CD14-positive monocyte (primary cell): Measurements from ENCODE around the gene CTPS1. TPM values are rescaled to one million over a fixed set of nuclear protein-coding genes. Genes with fewer than 3 reads are reported as not detected.

Source experiments
- DNase-seq, 3 donors: peaks; one replicate each; pipeline ENCODE4 v3.0.0-alpha.2; 2011 to 2022
- H2AFZ ChIP-seq: 2 replicates; pipeline ENCODE4 v1.6.0; 2012; ENCODE audit warnings: mild to moderate bottlenecking, low read depth, low read length, inconsistent platforms; ENCODE audit not compliant: insufficient read depth, poor library complexity, severe bottlenecking
- H3K27ac ChIP-seq, 2 donors: 1 replicate in 1 of 2; 2 replicates in 1 of 2; pipeline ENCODE4 v1.5.1; 2012 to 2013; ENCODE audit warnings: low read length in 2 of 2, control low read depth in 1 of 2, inconsistent platforms in 1 of 2, low read depth in 1 of 2, mild to moderate bottlenecking in 1 of 2
- H3K27me3 ChIP-seq, 2 donors: one replicate each; pipeline versions ENCODE4 v1.6.0 to v1.6.1; 2011 to 2013; ENCODE audit warnings: low read length in 2 of 2; ENCODE audit not compliant: control insufficient read depth in 2 of 2, insufficient read depth in 2 of 2
- H3K36me3 ChIP-seq, 2 donors: replicated peaks in 1 of 2; 1 replicate in 1 of 2; 2 replicates in 1 of 2; pipeline versions ENCODE4 v1.5.1 to v1.6.1; 2012 to 2013; ENCODE audit warnings: low read length in 2 of 2, control low read depth in 1 of 2, inconsistent platforms in 1 of 2, mild to moderate bottlenecking in 1 of 2; ENCODE audit not compliant: insufficient read depth in 2 of 2, control insufficient read depth in 1 of 2
- H3K4me1 ChIP-seq, 2 donors: 1 replicate in 1 of 2; 2 replicates in 1 of 2; pipeline versions ENCODE4 v1.5.1 to v1.6.1; 2012 to 2013; ENCODE audit warnings: low read length in 2 of 2, control low read depth in 1 of 2, inconsistent platforms in 1 of 2, mild to moderate bottlenecking in 1 of 2, moderate library complexity in 1 of 2; ENCODE audit not compliant: insufficient read depth in 2 of 2, control insufficient read depth in 1 of 2
- H3K4me2 ChIP-seq: replicated peaks from 2 replicates; pipeline ENCODE3; 2012; ENCODE audit warnings: low read length, moderate library complexity, mild to moderate bottlenecking; ENCODE audit not compliant: poor library complexity, severe bottlenecking; ENCODE audit errors: extremely low read depth
- H3K4me3 ChIP-seq, 3 experiments: fragments of 200-600 bp in 1 of 3; sonication (generic) in 1 of 3; replicated peaks in 1 of 3; 1 replicate in 2 of 3; 2 replicates in 1 of 3; pipeline ENCODE4 v1.5.1; 2011 to 2013; ENCODE audit warnings: low read length in 3 of 3, mild to moderate bottlenecking in 3 of 3, control low read depth in 2 of 3, low read depth in 2 of 3, inconsistent platforms in 1 of 3, moderate library complexity in 1 of 3
- H3K79me2 ChIP-seq: 2 replicates; pipeline ENCODE4 v1.6.0; 2012; ENCODE audit warnings: mild to moderate bottlenecking, control low read depth, inconsistent platforms, low read length, moderate library complexity; ENCODE audit not compliant: insufficient read depth
- H3K9ac ChIP-seq: 2 replicates; pipeline ENCODE4 v1.6.0; 2017; ENCODE audit warnings: low read length, mild to moderate bottlenecking; ENCODE audit not compliant: insufficient read depth, poor library complexity, severe bottlenecking
- H3K9me3 ChIP-seq, 2 donors: replicated peaks in 1 of 2; 1 replicate in 1 of 2; 2 replicates in 1 of 2; pipeline versions ENCODE4 v1.5.1 to v1.6.1; 2012 to 2013; ENCODE audit warnings: low read length in 2 of 2, control low read depth in 1 of 2; ENCODE audit not compliant: control insufficient read depth in 1 of 2, insufficient read depth in 1 of 2
- H4K20me1 ChIP-seq: 2 replicates; pipeline ENCODE4 v1.6.0; 2012; ENCODE audit warnings: mild to moderate bottlenecking, low read length, control low read depth, moderate library complexity; ENCODE audit not compliant: insufficient read depth
- H3K27ac Mint-ChIP-seq, 7 donors: one replicate each; pipeline ENCODE4 v1.8.0; 2020; ENCODE audit warnings: mild to moderate bottlenecking in 7 of 7, mixed read lengths in 7 of 7, moderate library complexity in 6 of 7, inconsistent platforms in 2 of 7
- H3K27me3 Mint-ChIP-seq, 3 donors: one replicate each; pipeline ENCODE4 v1.8.0; 2021 to 2022; ENCODE audit warnings: low read depth in 3 of 3, mild to moderate bottlenecking in 3 of 3, mixed read lengths in 3 of 3, moderate library complexity in 3 of 3, inconsistent platforms in 1 of 3
- H3K36me3 Mint-ChIP-seq, 2 donors: one replicate each; pipeline ENCODE4 v1.8.0; 2020; ENCODE audit warnings: mixed read lengths in 2 of 2, inconsistent platforms in 1 of 2, mild to moderate bottlenecking in 1 of 2
- H3K4me1 Mint-ChIP-seq: one replicate; pipeline ENCODE4 v1.8.0; 2020; ENCODE audit warnings: mild to moderate bottlenecking, mixed read lengths
- H3K4me3 Mint-ChIP-seq, 2 donors: one replicate each; pipeline ENCODE4 v1.8.0; 2020; ENCODE audit warnings: mild to moderate bottlenecking in 2 of 2, mixed read lengths in 2 of 2, moderate library complexity in 1 of 2
- H3K9me3 Mint-ChIP-seq, 7 donors: one replicate each; pipeline ENCODE4 v1.8.0; 2020 to 2022; ENCODE audit warnings: mixed read lengths in 7 of 7, mild to moderate bottlenecking in 6 of 7, moderate library complexity in 6 of 7, inconsistent platforms in 2 of 7
- CTCF ChIP-seq: fragments of 200-600 bp; IDR thresholded peaks from one replicate; pipeline ENCODE4 v1.8.0; 2022; ENCODE audit warnings: antibody characterized with exemption, mild to moderate bottlenecking
- WGBS: methylation state at CpG from one replicate; pipeline ENCODE4 v1.1.5; 2013; ENCODE audit warnings: missing lambda C conversion rate; ENCODE audit not compliant: insufficient coverage; 5-methylcytosine and 5-hydroxymethylcytosine counted together
- intact Hi-C, 2 donors: fragments of 100-400 bp; cut with micrococcal nuclease; formaldehyde crosslinking; loops; one replicate each; pipeline versions ENCODE4 v1.15.0 to v1.15.1; 2023
- polyA plus RNA-seq, 3 donors: library from polyadenylated mRNA; depleted of rRNA in 1 of 3; unstranded in 2 of 3; stranded (reverse) in 1 of 3; fragments of 300-500 nt in 2 of 3; fragments of >200 nt in 1 of 3; fragmentation: Illumina TruSeq in 2 of 3; gene quantifications; 1 replicate in 2 of 3; 2 replicates in 1 of 3; pipeline ENCODE4 v1.2.3, GENCODE V29; 2012 to 2021

The CTPS1 gene
- polyA plus RNA-seq, 3 donors, result 5.3 to 8.6 (median 6.0) TPM

- H3K36me3 Mint-ChIP-seq, result peaks cover 26 to 42% of the 10 kb centered on the region in 2 donors
- Histone ChIP-seq H3K9ac (no peak overlapping the region), H2AFZ (no peak overlapping the region), H3K79me2 (no peaks in the 10 kb centered on the region), H3K27me3 (no peaks in the 10 kb centered on the region), H4K20me1 (no peaks in the 10 kb centered on the region), H3K4me3 (no peak overlapping the region), H3K27ac (no peak overlapping the region), H3K9me3 (no peaks in the 10 kb centered on the region), H3K4me1 (no peaks in the 10 kb centered on the region), H3K4me2 (no peak overlapping the region), H3K36me3 (peaks cover 10 to 46% of the 10 kb centered on the region in 2 donors)
- 97% methylated on average over 4 of the region's 5 CpGs for WGBS
- H3K9me3 Mint-ChIP-seq, result no peaks in the 10 kb centered on the region
- H3K4me1 Mint-ChIP-seq, result no peaks in the 10 kb centered on the region
- intact Hi-C loops, result no loop called here
- H3K4me3 Mint-ChIP-seq, result no peak overlapping the region
- TF ChIP-seq CTCF, result no peak
- no peaks in the 10 kb centered on the region for H3K27me3 Mint-ChIP-seq
- no peak for DNase-seq
- H3K27ac Mint-ChIP-seq, result peak overlapping the region in 2 of 7 donors; percentile 15 to 65
Observed at GRCh38 chr1:41023279-41023990, 43.9 kb downstream of the CTPS1 start.

- H3K4me3 ChIP-seq, result no peak overlapping the region
- Mint-ChIP-seq H3K27ac (no peak overlapping the region), H3K9me3 (no peaks in the 10 kb centered on the region), H3K36me3 (peaks cover 20 to 41% of the 10 kb centered on the region in 2 donors), H3K4me1 (no peaks in the 10 kb centered on the region), H3K27me3 (no peaks in the 10 kb centered on the region), H3K4me3 (no peak overlapping the region)
- WGBS, result no CpG with 5 or more reads among the region's 2 CpGs
- no peaks in the 10 kb centered on the region for H3K27me3 ChIP-seq
- H4K20me1 ChIP-seq, result no peaks in the 10 kb centered on the region
- H3K4me2 ChIP-seq, result no peak overlapping the region
- peaks cover 12 to 54% of the 10 kb centered on the region in 2 donors for H3K36me3 ChIP-seq
- no peaks in the 10 kb centered on the region for H3K79me2 ChIP-seq
- intact Hi-C loops, result no loop called here
- no peak overlapping the region for H2AFZ ChIP-seq
- no peak overlapping the region for H3K9ac ChIP-seq
- no peak for DNase-seq
- no peak for TF ChIP-seq CTCF
- H3K4me1 ChIP-seq, result no peaks in the 10 kb centered on the region
- H3K9me3 ChIP-seq, result no peaks in the 10 kb centered on the region
- H3K27ac ChIP-seq, result no peak overlapping the region
Observed at GRCh38 chr1:41024953-41025352, 45.5 kb downstream of the CTPS1 start.
